ENCODE data around the gene DCC. TPM values are rescaled to one million over a fixed set of nuclear protein-coding genes. Genes with fewer than 3 reads are reported as not detected.

The DCC gene
- total and polyA plus RNA-seq, 2 donors from 2014 or later = 3.9 TPM; not detected in 1

DNA sequence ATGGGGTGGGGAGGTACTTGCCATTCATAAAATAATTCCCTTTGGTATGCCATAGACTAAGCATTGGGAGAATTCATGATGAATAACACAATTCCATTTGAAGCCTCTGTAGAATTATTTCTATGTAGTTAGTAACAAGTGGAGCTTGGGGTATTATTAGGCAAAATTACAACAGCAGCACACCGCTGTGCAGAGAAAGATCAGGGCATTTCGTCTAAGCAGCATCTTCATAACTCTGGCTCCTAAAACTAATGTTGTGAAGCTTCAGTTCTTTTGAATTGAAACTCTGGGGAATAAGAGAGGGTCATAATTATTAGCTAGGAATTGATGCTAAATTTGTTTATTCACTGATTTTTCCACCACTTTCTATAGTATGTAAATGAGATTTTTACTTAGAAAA lies 630.7 kb downstream of the DCC start:
- Histone ChIP-seq H3K9ac (ENCODE audit: low read length in 3 of 3) (no peak overlapping the region), H3K27ac (ENCODE audit: low read depth in 2 of 2, low read length in 2 of 2) (no peak overlapping the region), H3K27me3 (ENCODE audit: control insufficient read depth, insufficient read depth, low read length) (no peaks in the 10 kb centered on the region), H3K36me3 (ENCODE audit: control insufficient read depth in 2 of 3, insufficient read depth in 3 of 3, low read length in 3 of 3) (no peaks in the 10 kb centered on the region), H3K4me3 (ENCODE audit: low read length in 3 of 3) (no peak overlapping the region), H3K4me1 (ENCODE audit: control insufficient read depth in 2 of 3, insufficient read depth in 2 of 3, low read depth in 1 of 3, low read length in 3 of 3) (no peaks in the 10 kb centered on the region), H3K9me3 (ENCODE audit: control insufficient read depth in 2 of 3, insufficient read depth in 1 of 3, low read length in 3 of 3) (no peaks in the 10 kb centered on the region)
- no peak for FAIRE-seq
- TF ChIP-seq, protein P1, sequence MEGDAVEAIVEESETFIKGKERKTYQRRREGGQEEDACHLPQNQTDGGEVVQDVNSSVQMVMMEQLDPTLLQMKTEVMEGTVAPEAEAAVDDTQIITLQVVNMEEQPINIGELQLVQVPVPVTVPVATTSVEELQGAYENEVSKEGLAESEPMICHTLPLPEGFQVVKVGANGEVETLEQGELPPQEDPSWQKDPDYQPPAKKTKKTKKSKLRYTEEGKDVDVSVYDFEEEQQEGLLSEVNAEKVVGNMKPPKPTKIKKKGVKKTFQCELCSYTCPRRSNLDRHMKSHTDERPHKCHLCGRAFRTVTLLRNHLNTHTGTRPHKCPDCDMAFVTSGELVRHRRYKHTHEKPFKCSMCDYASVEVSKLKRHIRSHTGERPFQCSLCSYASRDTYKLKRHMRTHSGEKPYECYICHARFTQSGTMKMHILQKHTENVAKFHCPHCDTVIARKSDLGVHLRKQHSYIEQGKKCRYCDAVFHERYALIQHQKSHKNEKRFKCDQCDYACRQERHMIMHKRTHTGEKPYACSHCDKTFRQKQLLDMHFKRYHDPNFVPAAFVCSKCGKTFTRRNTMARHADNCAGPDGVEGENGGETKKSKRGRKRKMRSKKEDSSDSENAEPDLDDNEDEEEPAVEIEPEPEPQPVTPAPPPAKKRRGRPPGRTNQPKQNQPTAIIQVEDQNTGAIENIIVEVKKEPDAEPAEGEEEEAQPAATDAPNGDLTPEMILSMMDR (IDR thresholded peaks at IDR 0.05; ENCODE audit: borderline replicate concordance, extremely low read depth, insufficient read depth) = no peak
- DNase-seq = no peak
- intact Hi-C loops (cut with DNase I) = no loop called here

DNA sequence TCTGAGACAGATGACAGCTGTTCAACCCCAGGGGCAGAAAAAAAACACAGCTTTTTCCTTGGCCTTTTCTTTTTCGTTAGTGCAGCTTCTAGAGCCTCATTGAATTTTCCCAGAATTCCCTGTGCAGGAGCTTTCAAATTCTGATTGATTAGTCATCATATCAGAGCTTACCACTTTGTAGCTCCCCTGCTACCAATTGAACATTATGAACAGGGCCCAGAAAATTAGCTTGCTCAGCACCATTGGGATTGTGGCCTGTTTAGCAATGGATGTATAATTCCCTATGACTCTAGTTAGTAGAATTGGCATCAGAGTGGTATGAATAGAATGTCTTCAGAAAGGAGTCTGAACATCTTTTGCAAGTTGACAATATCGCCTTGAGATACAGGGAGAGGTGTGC lies 631.1 kb downstream of the DCC start:
- H3K36me3 ChIP-seq (ENCODE audit: control insufficient read depth in 2 of 3, insufficient read depth in 3 of 3, low read length in 3 of 3) = no peaks in the 10 kb centered on the region
- no peak for FAIRE-seq
- TF ChIP-seq, protein P1 (IDR thresholded peaks at IDR 0.05; ENCODE audit: borderline replicate concordance, extremely low read depth, insufficient read depth) = no peak
- no peaks in the 10 kb centered on the region for H3K27me3 ChIP-seq (ENCODE audit: control insufficient read depth, insufficient read depth, low read length)
- H3K9me3 ChIP-seq (ENCODE audit: control insufficient read depth in 2 of 3, insufficient read depth in 1 of 3, low read length in 3 of 3) = no peaks in the 10 kb centered on the region
- H3K27ac ChIP-seq (ENCODE audit: low read depth in 2 of 2, low read length in 2 of 2) = no peak overlapping the region
- H3K9ac ChIP-seq (ENCODE audit: low read length in 3 of 3) = no peak overlapping the region
- DNase-seq = no peak
- H3K4me3 ChIP-seq (ENCODE audit: low read length in 3 of 3) = no peak overlapping the region
- intact Hi-C loops (cut with DNase I) = no loop called here
- no peaks in the 10 kb centered on the region for H3K4me1 ChIP-seq (ENCODE audit: control insufficient read depth in 2 of 3, insufficient read depth in 2 of 3, low read depth in 1 of 3, low read length in 3 of 3)

DNA sequence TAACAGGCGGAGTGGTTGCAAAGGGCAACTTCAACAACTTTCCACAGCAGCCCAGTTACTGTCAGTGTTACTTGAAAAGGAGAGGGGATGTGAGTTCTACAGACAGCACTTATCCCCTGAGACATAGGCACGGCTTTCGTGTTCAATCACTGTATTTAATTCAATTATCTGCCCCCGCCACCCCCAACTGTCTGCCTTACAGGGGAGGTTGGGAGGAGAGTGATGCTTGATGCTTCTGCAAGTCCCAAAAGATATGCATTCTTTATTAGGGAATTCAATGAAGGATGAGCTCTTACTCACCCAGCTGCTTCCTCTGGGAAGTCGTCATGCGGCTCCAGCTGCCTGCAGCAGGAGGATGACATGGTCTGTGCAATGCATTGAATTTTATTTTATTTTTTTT lies 639.9 kb downstream of the DCC start:
- no peak overlapping the region for H3K4me3 ChIP-seq (ENCODE audit: low read length in 3 of 3)
- FAIRE-seq (no peak), DNase-seq (no peak)
- intact Hi-C loops (cut with DNase I) = no loop called here
- H3K27ac ChIP-seq (ENCODE audit: low read depth in 2 of 2, low read length in 2 of 2) = no peak overlapping the region
- no peak overlapping the region for H3K9ac ChIP-seq (ENCODE audit: low read length in 3 of 3)
- H3K36me3 ChIP-seq (ENCODE audit: control insufficient read depth in 2 of 3, insufficient read depth in 3 of 3, low read length in 3 of 3) = no peaks in the 10 kb centered on the region
- TF ChIP-seq, protein P1 (IDR thresholded peaks at IDR 0.05; ENCODE audit: borderline replicate concordance, extremely low read depth, insufficient read depth) = no peak
- no peaks in the 10 kb centered on the region for H3K9me3 ChIP-seq (ENCODE audit: control insufficient read depth in 2 of 3, insufficient read depth in 1 of 3, low read length in 3 of 3)
- H3K4me1 ChIP-seq (ENCODE audit: control insufficient read depth in 2 of 3, insufficient read depth in 2 of 3, low read depth in 1 of 3, low read length in 3 of 3) = no peaks in the 10 kb centered on the region
- H3K27me3 ChIP-seq (ENCODE audit: control insufficient read depth, insufficient read depth, low read length) = no peaks in the 10 kb centered on the region

DNA sequence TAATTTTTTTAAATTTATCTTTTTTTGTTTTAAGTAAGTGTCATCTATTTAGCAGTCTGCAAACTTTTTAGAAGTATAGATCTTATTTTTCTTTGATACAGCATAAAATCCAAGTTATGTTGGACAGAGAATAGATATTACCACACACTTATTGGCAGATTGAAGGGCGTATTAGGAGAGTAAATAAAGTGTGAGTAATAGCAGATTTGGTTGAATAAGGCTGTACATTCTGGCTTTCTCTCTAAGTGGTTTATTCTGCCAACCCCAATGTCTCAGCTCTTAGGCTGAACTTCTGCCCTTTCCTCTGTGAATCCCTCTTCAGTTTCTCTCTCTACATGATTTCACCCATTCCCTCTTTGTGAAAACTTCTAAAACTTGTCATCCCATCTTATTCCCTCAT lies 651.2 kb downstream of the DCC start:
- no peaks in the 10 kb centered on the region for H3K27me3 ChIP-seq (ENCODE audit: control insufficient read depth, insufficient read depth, low read length)
- H3K27ac ChIP-seq (ENCODE audit: low read depth in 2 of 2, low read length in 2 of 2) = no peak overlapping the region
- intact Hi-C loops (cut with DNase I) = no loop called here
- H3K36me3 ChIP-seq (ENCODE audit: control insufficient read depth in 2 of 3, insufficient read depth in 3 of 3, low read length in 3 of 3) = no peaks in the 10 kb centered on the region
- H3K4me3 ChIP-seq (ENCODE audit: low read length in 3 of 3) = no peak overlapping the region
- TF ChIP-seq, protein P1 (IDR thresholded peaks at IDR 0.05; ENCODE audit: borderline replicate concordance, extremely low read depth, insufficient read depth) = no peak
- H3K9me3 ChIP-seq (ENCODE audit: control insufficient read depth in 2 of 3, insufficient read depth in 1 of 3, low read length in 3 of 3) = no peaks in the 10 kb centered on the region
- no peak for DNase-seq
- no peak overlapping the region for H3K9ac ChIP-seq (ENCODE audit: low read length in 3 of 3)
- H3K4me1 ChIP-seq (ENCODE audit: control insufficient read depth in 2 of 3, insufficient read depth in 2 of 3, low read depth in 1 of 3, low read length in 3 of 3) = no peaks in the 10 kb centered on the region
- FAIRE-seq = no peak

All from kidney (tissue), 14 donors.